GM12878 (cell line): ENCODE results near the gene MAZ. TPM values are rescaled to one million over a fixed set of nuclear protein-coding genes. Genes with fewer than 3 reads are reported as not detected.

ENCODE experiments used
- FOS ChIP-seq: IDR thresholded peaks from 3 replicates; pipeline ENCODE4 v1.6.1; 2011; ENCODE audit warnings: borderline replicate concordance; ENCODE audit not compliant: insufficient read length; ENCODE audit errors: extremely low read depth
- HSF1 ChIP-seq: fragments of 150-350 bp; IDR thresholded peaks from 2 replicates; pipeline ENCODE4 v1.6.1; 2014; ENCODE audit warnings: mild to moderate bottlenecking, low read depth, low read length
- MTA2 ChIP-seq: fragments of 450-650 bp; IDR thresholded peaks from 2 replicates; pipeline ENCODE4 v1.6.1; 2016; ENCODE audit warnings: low read depth, mild to moderate bottlenecking, moderate library complexity
- NFYB ChIP-seq: IDR thresholded peaks from 2 replicates; pipeline ENCODE4 v1.6.1; 2011; ENCODE audit warnings: low read depth, mild to moderate bottlenecking, low read length, improper control_type of control experiment, moderate library complexity; ENCODE audit not compliant: insufficient read depth
- REST ChIP-seq: IDR thresholded peaks from 2 replicates; pipeline ENCODE4 v1.6.1; 2012; ENCODE audit warnings: mild to moderate bottlenecking, low read depth, low read length
- polyA plus RNA-seq, 11 experiments: library from polyadenylated mRNA; depleted of rRNA in 4 of 11; unstranded in 6 of 11; stranded (reverse) in 5 of 11; fragments of >200 nt; fragmentation: Nextera tagmentation in 4 of 11; fragmentation: Illumina TruSeq in 1 of 11; extraction: Ambion mirVana in 4 of 11; extraction: Trizol in 1 of 11; gene quantifications; 1 replicate in 1 of 11; 2 replicates in 10 of 11; pipeline versions ENCODE4 v1.2.1 to v1.2.3, GENCODE V29; 2011 to 2016; ENCODE audit warnings: inconsistent platforms in 2 of 11, missing spikeins in 2 of 11, low read depth in 1 of 11
- total RNA-seq, 4 experiments: library from RNA; depleted of rRNA in 3 of 4; stranded (reverse); fragments of >200 nt in 3 of 4; fragmentation: Illumina TruSeq in 1 of 4; extraction: Trizol in 1 of 4; gene quantifications; 2 replicates each; pipeline versions ENCODE4 v1.2.1 to v1.2.3, GENCODE V29; 2013 to 2021

Gene MAZ
- total and polyA plus RNA-seq, 10 of the 15 experiments (the other 5 are each of a cell fraction or from before 2014, with no cell fraction given) = 23.9 to 309 (median 116) TPM

DNA sequence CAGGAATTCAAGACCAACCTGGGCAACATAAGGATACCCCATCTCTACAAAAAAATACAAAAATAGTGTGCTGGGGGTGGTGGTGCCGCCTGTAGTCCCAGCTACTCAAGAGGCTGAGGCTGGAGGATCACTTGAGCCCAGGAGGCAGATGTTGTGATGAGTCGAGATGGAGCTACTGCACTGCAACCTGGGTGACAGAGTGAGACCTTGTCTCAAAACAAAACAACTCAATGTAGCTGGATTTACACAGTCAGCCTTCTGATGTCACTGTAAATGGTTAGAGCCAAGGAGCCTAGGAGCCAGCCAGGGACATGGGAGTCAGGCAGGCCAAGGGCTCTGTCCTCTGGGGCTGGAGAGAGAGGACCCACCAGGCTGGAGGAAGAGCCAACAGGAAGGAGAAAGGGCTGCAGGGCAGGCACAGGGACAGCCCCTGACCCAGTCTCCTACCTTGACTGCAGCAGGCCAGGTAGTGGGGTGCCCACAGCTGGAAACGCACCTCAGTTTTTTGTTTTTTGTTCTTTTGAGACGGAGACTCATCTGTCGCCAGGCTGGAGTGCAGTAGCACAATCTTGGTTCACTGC lies 48.3 kb downstream of the MAZ start (continued):
- TF ChIP-seq HSF1 (no peak), FOS (no peak), NFYB (no peak), MTA2 (no peak), REST (no peak)
